SK-N-SH (cell line): ENCODE measurements around the gene DSCAML1. TPM values are rescaled to one million over a fixed set of nuclear protein-coding genes. Genes with fewer than 3 reads are reported as not detected.

Experiments used
- CTCF ChIA-PET: fragments of 300-600, 350-600 bp; formaldehyde crosslinking; extraction: SDS; loops from one replicate; lab custom pipeline; 2021; lab: Yijun Ruan, JAX
- POLR2A ChIA-PET: fragments of 350-600 bp; sonication (Branson Sonifier 250); formaldehyde crosslinking; extraction: SDS; loops from one replicate; lab custom pipeline; 2020; ENCODE audit warnings: antibody characterized with exemption, inconsistent platforms; lab: Yijun Ruan, JAX
- DNase-seq: peaks from one replicate; pipeline ENCODE4 v3.0.0; 2012
- H2AFZ ChIP-seq: fragments of 200-600 bp; sonication (generic); 2 replicates; pipeline ENCODE4 v1.8.1; 2016; ENCODE audit warnings: antibody characterized with exemption, mild to moderate bottlenecking, low read depth
- H3F3A ChIP-seq: fragments of 200-600 bp; sonication (generic); replicated peaks from 2 replicates; pipeline ENCODE3; 2016; ENCODE audit warnings: antibody characterized with exemption, mild to moderate bottlenecking; ENCODE audit not compliant: insufficient read depth
- H3K27ac ChIP-seq, 2 experiments: fragments of 200-500 bp in 1 of 2; fragments of 200-600 bp in 1 of 2; sonication (Bioruptor generic) in 1 of 2; sonication (generic), shearing (Covaris generic) in 1 of 2; 2 replicates each; pipeline versions ENCODE4 v1.5.1 to v1.6.1; 2014 to 2016; ENCODE audit warnings: low read depth in 2 of 2, inconsistent platforms in 1 of 2, low read length in 1 of 2, mild to moderate bottlenecking in 1 of 2, mixed read lengths in 1 of 2
- H3K27me3 ChIP-seq: fragments of 200-600 bp; sonication (generic), shearing (Covaris generic); 2 replicates; pipeline ENCODE4 v1.6.1; 2016; ENCODE audit warnings: mixed run types; ENCODE audit not compliant: insufficient read depth
- H3K36me3 ChIP-seq, 2 experiments: fragments of 200-500 bp in 1 of 2; fragments of 200-600 bp in 1 of 2; sonication (Bioruptor generic) in 1 of 2; sonication (generic) in 1 of 2; replicated peaks in 1 of 2; 2 replicates each; pipeline versions ENCODE3 to v1.5.1; 2014 to 2016; ENCODE audit warnings: low read length in 1 of 2, mild to moderate bottlenecking in 1 of 2; ENCODE audit not compliant: insufficient read depth in 2 of 2, control insufficient read depth in 1 of 2
- H3K4me1 ChIP-seq, 2 experiments: fragments of 200-500 bp in 1 of 2; fragments of 200-600 bp in 1 of 2; sonication (Bioruptor generic) in 1 of 2; sonication (generic), shearing (Covaris generic) in 1 of 2; 2 replicates each; pipeline versions ENCODE4 v1.5.1 to v1.6.1; 2014 to 2016; ENCODE audit warnings: low read depth in 1 of 2, low read length in 1 of 2, mixed run types in 1 of 2; ENCODE audit not compliant: insufficient read depth in 2 of 2, control insufficient read depth in 1 of 2
- H3K4me2 ChIP-seq: fragments of 200-600 bp; sonication (generic), shearing (Covaris generic); 2 replicates; pipeline ENCODE4 v1.6.1; 2017; ENCODE audit warnings: mixed run types
- H3K4me3 ChIP-seq, 2 experiments: fragments of 200-500 bp in 1 of 2; fragments of 200-600 bp in 1 of 2; sonication (Bioruptor generic) in 1 of 2; sonication (generic), shearing (Covaris generic) in 1 of 2; 2 replicates each; pipeline versions ENCODE4 v1.5.1 to v1.8.1; 2014 to 2016; ENCODE audit warnings: low read depth in 2 of 2, inconsistent platforms in 1 of 2, low read length in 1 of 2, mild to moderate bottlenecking in 1 of 2, mixed read lengths in 1 of 2, moderate library complexity in 1 of 2
- H3K79me2 ChIP-seq: fragments of 200-600 bp; sonication (generic); 2 replicates; pipeline ENCODE4 v1.8.1; 2017; ENCODE audit warnings: mild to moderate bottlenecking; ENCODE audit not compliant: insufficient read depth
- H3K9ac ChIP-seq: fragments of 200-600 bp; sonication (generic); 2 replicates; pipeline ENCODE4 v1.6.1; 2017; ENCODE audit warnings: mixed run types
- H3K9me2 ChIP-seq: fragments of 200-600 bp; sonication (generic); 2 replicates; pipeline ENCODE4 v1.6.1; 2017; ENCODE audit warnings: mixed run types
- H3K9me3 ChIP-seq: fragments of 200-600 bp; sonication (generic); 2 replicates; pipeline ENCODE4 v1.6.1; 2017; ENCODE audit warnings: mixed run types, mild to moderate bottlenecking, moderate library complexity
- H4K20me1 ChIP-seq: fragments of 200-600 bp; sonication (generic); 2 replicates; pipeline ENCODE4 v1.6.1; 2017; ENCODE audit warnings: mild to moderate bottlenecking, mixed run types; ENCODE audit not compliant: insufficient read depth
- EP300 ChIP-seq, 2 experiments: IDR thresholded peaks; 2 replicates each; pipeline versions ENCODE4 v1.4.0 to v1.6.1; 2012; ENCODE audit warnings: borderline replicate concordance in 1 of 2, low read depth in 1 of 2, low read length in 1 of 2
- EZH2phosphoT487 ChIP-seq: fragments of 200-600 bp; sonication (generic); IDR thresholded peaks from 2 replicates; pipeline ENCODE4 v1.6.1; 2017; ENCODE audit warnings: low read depth, mixed run types, mild to moderate bottlenecking, antibody characterized with exemption, moderate library complexity, borderline replicate concordance
- FOXJ3 ChIP-seq: sonication (generic); formaldehyde crosslinking; IDR thresholded peaks from 2 replicates; pipeline ENCODE4 v1.5.1; 2020; ENCODE audit warnings: mild to moderate bottlenecking, missing genetic modification reagents
- NFIC ChIP-seq: IDR thresholded peaks from 2 replicates; pipeline ENCODE4 v1.4.0; 2012; ENCODE audit warnings: borderline replicate concordance
- POLR2AphosphoS5 ChIP-seq: IDR thresholded peaks from 2 replicates; pipeline ENCODE4 v1.6.1; 2012; ENCODE audit warnings: low read depth, low read length
- RAD21 ChIP-seq: IDR thresholded peaks from 2 replicates; pipeline ENCODE4 v1.6.1; 2012; ENCODE audit warnings: mild to moderate bottlenecking, low read length
- RFX5 ChIP-seq: IDR thresholded peaks from 2 replicates; pipeline ENCODE4 v1.6.1; 2012; ENCODE audit warnings: mild to moderate bottlenecking, improper control_type of control experiment, low read length
- SIN3A ChIP-seq: IDR thresholded peaks from 2 replicates; pipeline ENCODE4 v1.6.1; 2012; ENCODE audit warnings: low read depth, mild to moderate bottlenecking, low read length, moderate library complexity, borderline replicate concordance
- SMC3 ChIP-seq: IDR thresholded peaks from 2 replicates; pipeline ENCODE4 v1.6.1; 2012; ENCODE audit warnings: low read depth, low read length, improper control_type of control experiment
- TCF12 ChIP-seq: IDR thresholded peaks from 2 replicates; pipeline ENCODE4 v1.4.0; 2012
- TEAD4 ChIP-seq: IDR thresholded peaks from 2 replicates; pipeline ENCODE4 v1.4.0; 2012; ENCODE audit warnings: mild to moderate bottlenecking, borderline replicate concordance; ENCODE audit not compliant: insufficient read depth
- YY1 ChIP-seq: IDR thresholded peaks from 2 replicates; pipeline ENCODE4 v1.4.0; 2012; ENCODE audit warnings: low read depth, mild to moderate bottlenecking
- WGBS: methylation state at CpG from one replicate; pipeline ENCODE4 v1.1.6; 2017; ENCODE audit warnings: low lambda C conversion rate; 5-methylcytosine and 5-hydroxymethylcytosine counted together
- polyA plus RNA-seq, 3 experiments: library from polyadenylated mRNA; depleted of rRNA; stranded (reverse); fragments of >200 nt; gene quantifications; 2 replicates each; pipeline ENCODE4 v1.2.3, GENCODE V29; 2012
- TF ChIP-seq, protein P1 (sequence below): IDR thresholded peaks from 2 replicates; pipeline ENCODE4 v1.4.0; 2012; ENCODE audit warnings: low read depth, borderline replicate concordance
- TF ChIP-seq, protein P2 (sequence below): fragments of 150-350 bp; IDR thresholded peaks from 2 replicates; pipeline ENCODE4 v1.6.1; 2017; ENCODE audit warnings: antibody characterized with exemption, low read length, low read depth, borderline replicate concordance
- TF ChIP-seq, protein P3 (sequence below): IDR thresholded peaks from 2 replicates; pipeline ENCODE4 v1.6.1; 2012; ENCODE audit warnings: mild to moderate bottlenecking, low read depth, low read length, moderate library complexity

Gene DSCAML1
- polyA plus RNA-seq, 1 of the 3 experiments (the other 2 are of a cell fraction): not detected

- H3K9me2 ChIP-seq: no peaks in the 10 kb centered on the region
- WGBS: 96% methylated on average over 12 of the region's 12 CpGs
These were observed 387.5 kb downstream of the DSCAML1 start for GRCh38 chr11:117409511-117409910.

GRCh38 chr11:117408356-117408755, 388.7 kb downstream of the DSCAML1 start:
- TF ChIP-seq EP300 (IDR thresholded peaks at IDR 0.05; ENCODE audit: borderline replicate concordance in 1 of 2, low read depth in 1 of 2, low read length in 1 of 2) (no peak), POLR2AphosphoS5 (no peak), FOXJ3 (no peak), TEAD4 (no peak), SIN3A (no peak), SMC3 (no peak), YY1 (no peak), RFX5 (no peak), EZH2phosphoT487 (no peak)
- TF ChIP-seq, protein P1, sequence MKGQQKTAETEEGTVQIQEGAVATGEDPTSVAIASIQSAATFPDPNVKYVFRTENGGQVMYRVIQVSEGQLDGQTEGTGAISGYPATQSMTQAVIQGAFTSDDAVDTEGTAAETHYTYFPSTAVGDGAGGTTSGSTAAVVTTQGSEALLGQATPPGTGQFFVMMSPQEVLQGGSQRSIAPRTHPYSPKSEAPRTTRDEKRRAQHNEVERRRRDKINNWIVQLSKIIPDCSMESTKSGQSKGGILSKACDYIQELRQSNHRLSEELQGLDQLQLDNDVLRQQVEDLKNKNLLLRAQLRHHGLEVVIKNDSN: no peak
- TF ChIP-seq, protein P2, sequence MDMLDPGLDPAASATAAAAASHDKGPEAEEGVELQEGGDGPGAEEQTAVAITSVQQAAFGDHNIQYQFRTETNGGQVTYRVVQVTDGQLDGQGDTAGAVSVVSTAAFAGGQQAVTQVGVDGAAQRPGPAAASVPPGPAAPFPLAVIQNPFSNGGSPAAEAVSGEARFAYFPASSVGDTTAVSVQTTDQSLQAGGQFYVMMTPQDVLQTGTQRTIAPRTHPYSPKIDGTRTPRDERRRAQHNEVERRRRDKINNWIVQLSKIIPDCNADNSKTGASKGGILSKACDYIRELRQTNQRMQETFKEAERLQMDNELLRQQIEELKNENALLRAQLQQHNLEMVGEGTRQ: no peak
- TF ChIP-seq, all 33 proteins: peak for 0
- Histone ChIP-seq H3K27ac (no peak overlapping the region), H2AFZ (no peak overlapping the region), H3K27me3 (no peaks in the 10 kb centered on the region), H3K9me2 (no peaks in the 10 kb centered on the region), H3K4me3 (no peak overlapping the region), H4K20me1 (no peaks in the 10 kb centered on the region), H3K4me2 (no peak overlapping the region), H3K4me1 (peaks cover 0 to 12% of the 10 kb centered on the region in 2 experiments; a peak in 1 of 4 replicates), H3K9me3 (no peaks in the 10 kb centered on the region), H3K9ac (no peak overlapping the region), H3K79me2 (no peaks in the 10 kb centered on the region), H3K36me3 (peaks cover 40 to 42% of the 10 kb centered on the region in 2 experiments), H3F3A (no peaks in the 10 kb centered on the region)
- DNase-seq: no peak
- 100% methylated on average over 3 of the region's 3 CpGs for WGBS
- ChIA-PET POLR2A (no interaction called here), CTCF (interaction anchor here (0.7 to 6.9 kb wide), 4 partner anchors 11 to 400 kb away, joined by 3 to 73 read pairs (median 17); no protein-coding TSS in a partner anchor)

More at GRCh38 chr11:117409511-117409910, 387.5 kb downstream of the DSCAML1 start:
- CTCF ChIA-PET: interaction anchor here (0.9 to 6.9 kb wide), 3 partner anchors 15 to 399 kb away, joined by 3 to 73 read pairs (median 31); no protein-coding TSS in a partner anchor
- Histone ChIP-seq H2AFZ (no peak overlapping the region), H3K79me2 (no peaks in the 10 kb centered on the region), H3K4me3 (no peak overlapping the region), H4K20me1 (no peaks in the 10 kb centered on the region), H3K4me2 (no peak overlapping the region), H3K4me1 (peaks cover 0 to 12% of the 10 kb centered on the region in 2 experiments; a peak in 1 of 4 replicates), H3K9me3 (no peaks in the 10 kb centered on the region), H3K27me3 (no peaks in the 10 kb centered on the region), H3F3A (no peaks in the 10 kb centered on the region), H3K36me3 (peaks cover 33 to 41% of the 10 kb centered on the region in 2 experiments), H3K27ac (no peak overlapping the region), H3K9ac (no peak overlapping the region)
- DNase-seq: no peak
- TF ChIP-seq, protein P3, sequence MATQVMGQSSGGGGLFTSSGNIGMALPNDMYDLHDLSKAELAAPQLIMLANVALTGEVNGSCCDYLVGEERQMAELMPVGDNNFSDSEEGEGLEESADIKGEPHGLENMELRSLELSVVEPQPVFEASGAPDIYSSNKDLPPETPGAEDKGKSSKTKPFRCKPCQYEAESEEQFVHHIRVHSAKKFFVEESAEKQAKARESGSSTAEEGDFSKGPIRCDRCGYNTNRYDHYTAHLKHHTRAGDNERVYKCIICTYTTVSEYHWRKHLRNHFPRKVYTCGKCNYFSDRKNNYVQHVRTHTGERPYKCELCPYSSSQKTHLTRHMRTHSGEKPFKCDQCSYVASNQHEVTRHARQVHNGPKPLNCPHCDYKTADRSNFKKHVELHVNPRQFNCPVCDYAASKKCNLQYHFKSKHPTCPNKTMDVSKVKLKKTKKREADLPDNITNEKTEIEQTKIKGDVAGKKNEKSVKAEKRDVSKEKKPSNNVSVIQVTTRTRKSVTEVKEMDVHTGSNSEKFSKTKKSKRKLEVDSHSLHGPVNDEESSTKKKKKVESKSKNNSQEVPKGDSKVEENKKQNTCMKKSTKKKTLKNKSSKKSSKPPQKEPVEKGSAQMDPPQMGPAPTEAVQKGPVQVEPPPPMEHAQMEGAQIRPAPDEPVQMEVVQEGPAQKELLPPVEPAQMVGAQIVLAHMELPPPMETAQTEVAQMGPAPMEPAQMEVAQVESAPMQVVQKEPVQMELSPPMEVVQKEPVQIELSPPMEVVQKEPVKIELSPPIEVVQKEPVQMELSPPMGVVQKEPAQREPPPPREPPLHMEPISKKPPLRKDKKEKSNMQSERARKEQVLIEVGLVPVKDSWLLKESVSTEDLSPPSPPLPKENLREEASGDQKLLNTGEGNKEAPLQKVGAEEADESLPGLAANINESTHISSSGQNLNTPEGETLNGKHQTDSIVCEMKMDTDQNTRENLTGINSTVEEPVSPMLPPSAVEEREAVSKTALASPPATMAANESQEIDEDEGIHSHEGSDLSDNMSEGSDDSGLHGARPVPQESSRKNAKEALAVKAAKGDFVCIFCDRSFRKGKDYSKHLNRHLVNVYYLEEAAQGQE: no peak
- TF ChIP-seq NFIC (no peak), RFX5 (no peak), TCF12 (no peak), SMC3 (no peak), RAD21 (no peak)
- POLR2A ChIA-PET: no interaction called here
